NB4 (cell line): ENCODE data around the gene EPB41L2.

Experiments
- DNase-seq: peaks from one replicate; pipeline ENCODE4 v3.0.0; 2010; ENCODE audit warnings: low read depth
- H3K4me3 ChIP-seq: one replicate; pipeline ENCODE4 v1.5.1; 2011; ENCODE audit warnings: mild to moderate bottlenecking, low read depth, low read length, moderate library complexity
- MYC ChIP-seq: IDR thresholded peaks from 2 replicates; pipeline ENCODE4 v1.6.1; 2011; ENCODE audit warnings: low read depth, low read length
- POLR2A ChIP-seq: IDR thresholded peaks from 2 replicates; pipeline ENCODE4 v1.6.1; 2011; ENCODE audit warnings: mild to moderate bottlenecking; ENCODE audit not compliant: insufficient read length; ENCODE audit errors: extremely low read depth
- TF ChIP-seq, protein P1 (sequence below): IDR thresholded peaks from one replicate; pipeline ENCODE4 v1.5.1; 2012; ENCODE audit warnings: low read depth, low read length
- TF ChIP-seq, protein P2 (sequence below): IDR thresholded peaks from 2 replicates; pipeline ENCODE4 v1.6.1; 2011; ENCODE audit warnings: low read depth, low read length

EPB41L2 gene

DNA sequence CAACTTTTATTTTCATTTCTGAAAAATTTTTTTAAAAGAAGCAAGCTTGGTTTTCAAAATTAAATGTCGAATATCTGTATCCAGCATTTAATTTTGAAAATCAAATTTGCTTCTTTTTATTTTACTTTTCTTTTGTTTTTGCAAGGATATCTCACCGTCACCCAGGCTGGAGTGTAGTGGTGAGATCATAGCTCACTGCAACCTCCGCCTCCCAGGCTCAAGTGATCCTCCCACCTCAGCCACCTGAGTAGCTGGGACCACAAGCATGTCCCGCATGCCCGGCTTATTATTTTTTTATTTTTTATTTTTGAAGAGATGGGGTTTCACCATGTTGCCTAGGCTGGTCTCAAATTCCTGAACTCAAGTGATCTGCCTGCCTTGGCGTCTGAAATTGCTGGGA is 17.0 kb upstream of the EPB41L2 start:
- DNase-seq: no peak
- TF ChIP-seq, protein P1, sequence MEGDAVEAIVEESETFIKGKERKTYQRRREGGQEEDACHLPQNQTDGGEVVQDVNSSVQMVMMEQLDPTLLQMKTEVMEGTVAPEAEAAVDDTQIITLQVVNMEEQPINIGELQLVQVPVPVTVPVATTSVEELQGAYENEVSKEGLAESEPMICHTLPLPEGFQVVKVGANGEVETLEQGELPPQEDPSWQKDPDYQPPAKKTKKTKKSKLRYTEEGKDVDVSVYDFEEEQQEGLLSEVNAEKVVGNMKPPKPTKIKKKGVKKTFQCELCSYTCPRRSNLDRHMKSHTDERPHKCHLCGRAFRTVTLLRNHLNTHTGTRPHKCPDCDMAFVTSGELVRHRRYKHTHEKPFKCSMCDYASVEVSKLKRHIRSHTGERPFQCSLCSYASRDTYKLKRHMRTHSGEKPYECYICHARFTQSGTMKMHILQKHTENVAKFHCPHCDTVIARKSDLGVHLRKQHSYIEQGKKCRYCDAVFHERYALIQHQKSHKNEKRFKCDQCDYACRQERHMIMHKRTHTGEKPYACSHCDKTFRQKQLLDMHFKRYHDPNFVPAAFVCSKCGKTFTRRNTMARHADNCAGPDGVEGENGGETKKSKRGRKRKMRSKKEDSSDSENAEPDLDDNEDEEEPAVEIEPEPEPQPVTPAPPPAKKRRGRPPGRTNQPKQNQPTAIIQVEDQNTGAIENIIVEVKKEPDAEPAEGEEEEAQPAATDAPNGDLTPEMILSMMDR: no peak
- TF ChIP-seq, protein P2, sequence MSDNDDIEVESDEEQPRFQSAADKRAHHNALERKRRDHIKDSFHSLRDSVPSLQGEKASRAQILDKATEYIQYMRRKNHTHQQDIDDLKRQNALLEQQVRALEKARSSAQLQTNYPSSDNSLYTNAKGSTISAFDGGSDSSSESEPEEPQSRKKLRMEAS: no peak
- no peak for TF ChIP-seq POLR2A
- TF ChIP-seq MYC: no peak
- H3K4me3 ChIP-seq: no peak overlapping the region

DNA sequence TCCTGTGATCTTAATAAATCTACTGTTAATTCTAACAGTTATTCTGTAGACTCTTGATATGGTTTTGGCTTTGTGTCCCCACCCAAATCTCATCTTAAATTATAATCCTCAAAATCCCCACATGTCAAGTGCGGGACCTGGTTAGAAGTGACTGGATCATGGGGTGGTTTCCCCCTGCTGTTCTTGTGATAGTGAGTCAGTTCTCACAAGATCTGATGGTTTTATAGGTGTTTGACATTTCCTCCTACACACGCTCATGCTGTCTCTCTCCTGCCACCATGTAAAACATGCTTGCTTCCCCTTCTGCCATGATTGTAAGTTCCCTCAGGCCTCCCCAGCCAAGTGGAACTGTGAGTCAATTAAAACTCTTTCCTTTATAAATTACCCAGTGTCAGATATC is 10.5 kb upstream of the EPB41L2 start:
- TF ChIP-seq POLR2A (no peak), MYC (no peak)
- TF ChIP-seq, protein P1: no peak
- TF ChIP-seq, protein P2: no peak
- DNase-seq: peak; percentile 22
- H3K4me3 ChIP-seq: no peak overlapping the region

DNA sequence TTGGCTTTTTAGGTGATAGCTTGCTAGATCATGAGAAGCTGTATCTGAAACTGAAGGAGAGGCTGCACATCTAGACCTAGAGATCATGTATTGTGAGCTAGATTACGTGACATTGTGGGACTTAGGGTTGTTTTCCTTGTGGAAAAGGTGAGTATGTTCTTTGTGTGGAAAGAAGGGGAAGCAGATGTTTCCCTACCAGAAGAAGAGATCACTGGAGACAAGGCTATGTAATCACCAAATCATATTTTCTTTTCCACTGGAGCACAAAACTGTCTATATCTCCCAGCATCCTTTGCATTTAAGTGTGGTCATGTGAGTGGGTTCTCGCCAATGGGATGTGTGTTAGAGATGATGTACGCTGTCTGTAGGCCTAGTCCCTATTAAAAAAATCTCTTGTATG is 7.0 kb upstream of the EPB41L2 start:
- DNase-seq: no peak
- H3K4me3 ChIP-seq: no peak overlapping the region
- no peak for TF ChIP-seq POLR2A
- TF ChIP-seq MYC: no peak
- TF ChIP-seq, protein P1: no peak
- TF ChIP-seq, protein P2: no peak

DNA sequence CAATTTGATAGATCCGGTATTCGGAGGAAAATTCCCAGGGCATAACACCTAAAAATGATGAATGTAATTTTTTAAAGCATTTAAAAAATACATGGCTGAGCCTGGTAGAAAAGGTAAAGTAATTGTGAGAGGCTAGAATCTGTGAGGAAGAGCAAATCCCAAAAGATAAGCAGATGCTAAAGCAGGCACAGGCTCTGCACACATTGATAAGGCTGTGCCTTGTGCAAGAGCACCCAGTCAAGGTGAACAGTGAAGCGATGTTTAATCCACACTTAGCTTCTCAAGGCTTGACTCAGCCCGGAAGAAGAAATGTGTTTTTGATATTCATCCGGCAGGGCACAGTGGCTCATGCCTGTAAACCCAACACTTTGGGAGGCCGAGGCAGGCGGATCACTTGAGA is 5.1 kb upstream of the EPB41L2 start:
- no peak overlapping the region for H3K4me3 ChIP-seq
- DNase-seq: no peak
- TF ChIP-seq, protein P2: no peak
- TF ChIP-seq POLR2A: no peak
- no peak for TF ChIP-seq MYC
- TF ChIP-seq, protein P1: no peak

DNA sequence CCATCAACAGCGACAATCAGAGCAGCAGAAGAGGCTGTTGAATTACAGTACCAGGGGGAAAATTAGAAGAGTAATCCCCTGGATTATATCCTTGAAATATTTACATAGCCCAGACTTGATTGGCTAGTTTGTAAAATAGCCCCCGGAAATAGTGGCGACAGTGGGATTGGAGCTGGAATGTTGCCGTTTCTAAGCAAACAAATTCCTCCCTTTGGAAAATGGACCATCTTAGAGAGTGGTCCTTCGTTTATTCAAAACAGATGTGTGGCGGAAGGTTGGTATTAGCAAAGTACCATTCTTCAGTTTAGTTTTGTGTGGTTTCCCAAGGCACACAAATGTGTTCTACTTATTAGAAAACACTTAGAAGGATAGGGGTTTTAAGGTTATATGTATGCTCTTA is 4.5 kb upstream of the EPB41L2 start:
- DNase-seq: no peak
- TF ChIP-seq, protein P1: no peak
- TF ChIP-seq MYC (no peak), POLR2A (no peak)
- TF ChIP-seq, protein P2: no peak

DNA sequence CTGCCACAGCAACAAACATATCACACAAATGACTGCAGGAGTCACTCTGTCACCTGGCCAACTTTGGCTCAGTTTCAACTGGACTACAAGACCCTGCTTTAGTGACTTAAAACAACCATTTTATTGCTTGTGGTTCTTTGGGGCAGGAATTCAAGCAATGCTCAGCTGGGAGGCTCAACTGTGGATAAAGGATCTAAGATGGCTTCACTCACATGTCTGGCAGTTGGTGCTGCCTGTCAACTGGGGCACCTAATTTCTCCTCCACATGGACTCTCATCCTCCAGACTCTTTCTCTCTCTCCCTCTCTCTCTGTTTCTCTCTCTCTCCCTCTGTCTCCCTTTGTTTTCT is 2.8 kb upstream of the EPB41L2 start:
- no peak overlapping the region for H3K4me3 ChIP-seq
- TF ChIP-seq MYC: no peak
- TF ChIP-seq, protein P2: no peak
- TF ChIP-seq POLR2A: no peak
- TF ChIP-seq, protein P1: no peak
- no peak for DNase-seq

More for the DNA sequence above, 4.5 kb upstream of the EPB41L2 start:
- H3K4me3 ChIP-seq: no peak overlapping the region
